HG02970 (cell line): ENCODE measurements around the gene SOCS2.

Source experiments
- ATAC-seq: cut with Tn5 transposase; IDR thresholded peaks from one replicate; pipeline ENCODE4 v1.9.1; 2021; ENCODE audit warnings: mild to moderate bottlenecking, moderate library complexity, moderate number of reproducible peaks; ENCODE audit not compliant: unreplicated experiment, low FRiP score

Gene SOCS2

GRCh38 chr12:93626160-93626559, 53.7 kb downstream of the SOCS2 start:
- ATAC-seq = no peak
